Breast epithelium (tissue), 4 donors: ENCODE measurements around the gene MCL1. TPM values are rescaled to one million over a fixed set of nuclear protein-coding genes. Genes with fewer than 3 reads are reported as not detected.
A peak's percentile ranks its signal among the peaks of the same experiment; 100 is the strongest.
"Not testable (repeated sequence)": the region's sequence is repeated elsewhere in the genome, so short reads cannot be mapped to it uniquely, and the experiment has no call there.

Source experiments
- DNase-seq, 2 donors: peaks; one replicate each; pipeline ENCODE4 v3.0.0-alpha.2; 2019; ENCODE audit warnings: low spot score in 2 of 2
- H3K27ac ChIP-seq, 2 donors: fragments of 200-600 bp; sonication (generic) in 1 of 2; one replicate each; pipeline ENCODE4 v1.5.1; 2016 to 2019; ENCODE audit warnings: mild to moderate bottlenecking in 1 of 2
- H3K27me3 ChIP-seq, 2 donors: fragments of 200-600 bp; sonication (generic) in 1 of 2; one replicate each; pipeline versions ENCODE4 v1.5.1 to v1.6.0; 2017 to 2019; ENCODE audit warnings: control low read depth in 1 of 2, mild to moderate bottlenecking in 1 of 2
- H3K36me3 ChIP-seq: fragments of 200-600 bp; one replicate; pipeline ENCODE4 v1.5.1; 2019
- H3K4me1 ChIP-seq, 2 donors: fragments of 200-600 bp; sonication (generic); one replicate each; pipeline ENCODE4 v1.5.1; 2016 to 2019; ENCODE audit warnings: control low read depth in 1 of 2
- H3K4me3 ChIP-seq, 3 donors: fragments of 200-600 bp; sonication (generic); 1 replicate in 2 of 3; 2 replicates in 1 of 3; pipeline ENCODE4 v1.5.1; 2016 to 2019; ENCODE audit warnings: mild to moderate bottlenecking in 3 of 3, moderate library complexity in 2 of 3
- H3K9me3 ChIP-seq, 2 donors: fragments of 200-600 bp; sonication (generic) in 1 of 2; one replicate each; pipeline ENCODE4 v1.5.1; 2016 to 2019; ENCODE audit warnings: control low read depth in 1 of 2
- POLR2A ChIP-seq: fragments of 450-650 bp; IDR thresholded peaks from one replicate; pipeline ENCODE4 v1.6.1; 2016; ENCODE audit warnings: antibody characterized with exemption, mild to moderate bottlenecking, moderate library complexity
- POLR2AphosphoS5 ChIP-seq, 3 donors: sonication (generic); formaldehyde crosslinking; IDR thresholded peaks; one replicate each; pipeline ENCODE4 v1.6.1; 2017; ENCODE audit warnings: antibody characterized with exemption in 3 of 3
- intact Hi-C: fragments of 100-400 bp; cut with DNase I; formaldehyde crosslinking; loops from one replicate; pipeline ENCODE4 v1.15.1; 2023; ENCODE audit warnings: low total_unique reads
- total RNA-seq, 3 donors: library from RNA; depleted of rRNA; stranded (reverse); fragments of >200 nt; gene quantifications; one replicate each; pipeline ENCODE4 v1.1.0, GENCODE V29; 2016
- TF ChIP-seq, protein P1 (sequence below), 3 donors: fragments of 450-650 bp; IDR thresholded peaks; one replicate each; pipeline ENCODE4 v1.5.1; 2016 to 2017; ENCODE audit warnings: antibody characterized with exemption in 3 of 3, mild to moderate bottlenecking in 3 of 3, moderate library complexity in 3 of 3

Gene MCL1
- total RNA-seq, 3 donors from 2014 or later: 257 to 535 (median 333) TPM

DNA sequence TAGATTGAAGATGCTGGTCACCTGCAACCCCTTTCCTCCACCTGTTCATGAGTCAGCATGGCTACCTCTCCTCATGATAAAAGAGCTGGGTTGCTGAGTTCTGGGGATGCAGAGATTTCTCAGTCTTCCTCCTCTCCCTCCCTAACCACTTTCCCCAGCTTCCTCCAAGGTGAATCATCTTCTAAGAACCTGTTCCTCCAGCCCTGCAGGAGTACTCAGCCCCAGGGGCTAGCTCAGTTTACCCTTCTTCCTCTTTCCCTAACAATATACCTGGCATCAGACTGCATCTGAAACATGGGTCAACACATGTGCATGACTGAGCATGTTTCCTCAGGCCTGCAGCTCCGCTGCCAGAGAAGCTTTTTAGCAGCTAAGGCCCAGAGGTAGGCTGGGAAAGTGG is 44.7 kb upstream of the MCL1 start:
- intact Hi-C loops, H3K36me3 ChIP-seq, H3K4me3 ChIP-seq, H3K9me3 ChIP-seq, H3K27me3 ChIP-seq: not testable (repeated sequence)
- Histone ChIP-seq H3K27ac (peak overlapping the region; percentile 77 to 81), H3K4me1 (peaks cover 0 to 27% of the 10 kb centered on the region in 2 donors)
- peak; percentile 63 to 70 for DNase-seq
- TF ChIP-seq POLR2AphosphoS5 (IDR thresholded peaks at IDR 0.05): peak in 1 of 3 donors; percentile 58

DNA sequence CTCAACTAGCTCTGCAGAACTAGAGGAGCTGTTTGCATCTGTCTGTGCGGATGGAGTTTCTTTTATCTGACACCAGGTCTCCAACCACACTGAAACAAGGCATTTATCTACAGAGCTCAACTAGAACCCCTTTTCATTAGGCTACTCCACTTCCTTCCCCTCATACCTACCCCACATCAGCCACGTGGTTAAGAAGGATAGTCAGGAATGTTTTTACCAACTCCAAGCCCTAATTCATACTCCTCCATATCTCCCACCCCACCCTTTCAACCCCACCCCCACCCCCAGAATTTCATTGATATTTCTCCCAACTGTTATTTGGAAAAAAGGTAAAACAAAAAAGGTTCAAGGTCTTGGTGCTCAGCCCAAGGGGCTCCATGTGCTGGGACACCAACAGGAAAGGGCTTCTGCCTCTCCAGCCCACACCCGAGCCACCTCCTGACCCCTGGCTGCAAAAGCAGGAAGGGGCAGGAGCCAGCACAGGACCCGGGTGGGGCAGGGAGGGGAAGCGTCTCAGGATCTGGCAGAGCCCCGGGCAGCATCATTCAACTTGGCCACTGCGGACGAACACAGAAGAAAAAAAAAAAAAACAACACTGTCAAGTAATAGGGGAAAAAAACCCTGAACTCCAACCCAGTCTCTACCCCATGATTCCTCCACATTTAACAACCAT is 43.0 kb upstream of the MCL1 start:
- intact Hi-C loops: no loop called here
- DNase-seq: no peak
- H3K36me3 ChIP-seq: no peaks in the 10 kb centered on the region
- H3K4me3 ChIP-seq: no peak overlapping the region
- H3K27me3 ChIP-seq: no peaks in the 10 kb centered on the region
- H3K9me3 ChIP-seq: no peaks in the 10 kb centered on the region
- TF ChIP-seq POLR2A: no peak
- no peak for TF ChIP-seq POLR2AphosphoS5 (IDR thresholded peaks at IDR 0.05)
- TF ChIP-seq, protein P1, sequence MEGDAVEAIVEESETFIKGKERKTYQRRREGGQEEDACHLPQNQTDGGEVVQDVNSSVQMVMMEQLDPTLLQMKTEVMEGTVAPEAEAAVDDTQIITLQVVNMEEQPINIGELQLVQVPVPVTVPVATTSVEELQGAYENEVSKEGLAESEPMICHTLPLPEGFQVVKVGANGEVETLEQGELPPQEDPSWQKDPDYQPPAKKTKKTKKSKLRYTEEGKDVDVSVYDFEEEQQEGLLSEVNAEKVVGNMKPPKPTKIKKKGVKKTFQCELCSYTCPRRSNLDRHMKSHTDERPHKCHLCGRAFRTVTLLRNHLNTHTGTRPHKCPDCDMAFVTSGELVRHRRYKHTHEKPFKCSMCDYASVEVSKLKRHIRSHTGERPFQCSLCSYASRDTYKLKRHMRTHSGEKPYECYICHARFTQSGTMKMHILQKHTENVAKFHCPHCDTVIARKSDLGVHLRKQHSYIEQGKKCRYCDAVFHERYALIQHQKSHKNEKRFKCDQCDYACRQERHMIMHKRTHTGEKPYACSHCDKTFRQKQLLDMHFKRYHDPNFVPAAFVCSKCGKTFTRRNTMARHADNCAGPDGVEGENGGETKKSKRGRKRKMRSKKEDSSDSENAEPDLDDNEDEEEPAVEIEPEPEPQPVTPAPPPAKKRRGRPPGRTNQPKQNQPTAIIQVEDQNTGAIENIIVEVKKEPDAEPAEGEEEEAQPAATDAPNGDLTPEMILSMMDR (IDR thresholded peaks at IDR 0.05): no peak
- H3K4me1 ChIP-seq: peaks cover 0 to 21% of the 10 kb centered on the region in 2 donors
- H3K27ac ChIP-seq: peak overlapping the region; percentile 74 to 81

- Histone ChIP-seq H3K27me3 (no peaks in the 10 kb centered on the region), H3K4me1 (peaks cover 0 to 20% of the 10 kb centered on the region in 2 donors), H3K9me3 (no peaks in the 10 kb centered on the region), H3K4me3 (no peak overlapping the region), H3K27ac (peak overlapping the region; percentile 74 to 81), H3K36me3 (no peaks in the 10 kb centered on the region)
- TF ChIP-seq, protein P1 (IDR thresholded peaks at IDR 0.05): peak; percentile 57 to 79 (median 59)
- no peak for TF ChIP-seq POLR2A
- intact Hi-C loops: no loop called here
- no peak for DNase-seq
Measured at GRCh38 chr1:150621497-150622302, 42.3 kb upstream of the MCL1 start.

GRCh38 chr1:150620919-150621318 is 41.5 kb upstream of the MCL1 start:
- Histone ChIP-seq H3K9me3 (no peaks in the 10 kb centered on the region), H3K36me3 (no peaks in the 10 kb centered on the region), H3K27ac (peak overlapping the region; percentile 81), H3K4me3 (no peak overlapping the region), H3K4me1 (peaks cover 0 to 20% of the 10 kb centered on the region in 2 donors), H3K27me3 (no peaks in the 10 kb centered on the region)
- intact Hi-C loops: no loop called here
- no peak for TF ChIP-seq POLR2A
- TF ChIP-seq, protein P1 (IDR thresholded peaks at IDR 0.05): no peak
- TF ChIP-seq POLR2AphosphoS5 (IDR thresholded peaks at IDR 0.05): no peak
- no peak for DNase-seq

GRCh38 chr1:150619576-150620509 is 40.4 kb upstream of the MCL1 start:
- Histone ChIP-seq H3K27ac (peak overlapping the region; percentile 81), H3K9me3 (no peaks in the 10 kb centered on the region), H3K36me3 (no peaks in the 10 kb centered on the region), H3K4me3 (no peak overlapping the region), H3K27me3 (no peaks in the 10 kb centered on the region), H3K4me1 (peaks cover 0 to 20% of the 10 kb centered on the region in 2 donors)
- DNase-seq: no peak
- TF ChIP-seq, protein P1 (IDR thresholded peaks at IDR 0.05): peak in 1 of 3 donors; percentile 12
- TF ChIP-seq POLR2AphosphoS5 (IDR thresholded peaks at IDR 0.05): peak in 1 of 3 donors; percentile 7
- no peak for TF ChIP-seq POLR2A
- intact Hi-C loops: no loop called here
